ENCODE data around the gene KRT6A.

KRT6A gene

GRCh38 chr12:52521175-52521567 lies 28.1 kb upstream of the KRT6A start:
- no peak for TF ChIP-seq CTCF (conservative IDR thresholded peaks at IDR 0.05; ENCODE audit: low read depth, low read length)
- no peak overlapping the region for H3K4me3 ChIP-seq (ENCODE audit: low read length)
- no peak for DNase-seq (ENCODE audit: low read depth)

- no peak for TF ChIP-seq CTCF (conservative IDR thresholded peaks at IDR 0.05; ENCODE audit: low read depth, low read length)
- no peak within 1 kb of the TSS for H3K4me3 ChIP-seq (ENCODE audit: low read length)
- no peak for DNase-seq (ENCODE audit: low read depth)
Observed at GRCh38 chr12:52519826-52520662, 27.0 kb upstream of the KRT6A start, which contains the start of gene KRT5. Gene KRT5 (minus strand): TSS chr12:52520394. CDS start chr12:52520296, 98 bp downstream.

- DNase-seq (ENCODE audit: low read depth) = no peak
- TF ChIP-seq CTCF (conservative IDR thresholded peaks at IDR 0.05; ENCODE audit: low read depth, low read length) = no peak
- no peak overlapping the region for H3K4me3 ChIP-seq (ENCODE audit: low read length)
Observed at GRCh38 chr12:52519387-52519703, 26.3 kb upstream of the KRT6A start.

GRCh38 chr12:52518574-52519386 lies 25.7 kb upstream of the KRT6A start:
- no peak for DNase-seq (ENCODE audit: low read depth)
- TF ChIP-seq CTCF (conservative IDR thresholded peaks at IDR 0.05; ENCODE audit: low read depth, low read length) = no peak
- no peak overlapping the region for H3K4me3 ChIP-seq (ENCODE audit: low read length)

- no peak for TF ChIP-seq CTCF (conservative IDR thresholded peaks at IDR 0.05; ENCODE audit: low read depth, low read length)
- no peak overlapping the region for H3K4me3 ChIP-seq (ENCODE audit: low read length)
- DNase-seq (ENCODE audit: low read depth) = no peak
Observed at GRCh38 chr12:52517888-52518287, 24.8 kb upstream of the KRT6A start.

- DNase-seq (ENCODE audit: low read depth) = no peak
- no peak for TF ChIP-seq CTCF (conservative IDR thresholded peaks at IDR 0.05; ENCODE audit: low read depth, low read length)
- H3K4me3 ChIP-seq (ENCODE audit: low read length) = no peak overlapping the region
Observed at GRCh38 chr12:52517005-52517835, 24.2 kb upstream of the KRT6A start.

Measured in retinal pigment epithelial cell (primary cell).